ENCODE results near the gene GPR162.

DNA sequence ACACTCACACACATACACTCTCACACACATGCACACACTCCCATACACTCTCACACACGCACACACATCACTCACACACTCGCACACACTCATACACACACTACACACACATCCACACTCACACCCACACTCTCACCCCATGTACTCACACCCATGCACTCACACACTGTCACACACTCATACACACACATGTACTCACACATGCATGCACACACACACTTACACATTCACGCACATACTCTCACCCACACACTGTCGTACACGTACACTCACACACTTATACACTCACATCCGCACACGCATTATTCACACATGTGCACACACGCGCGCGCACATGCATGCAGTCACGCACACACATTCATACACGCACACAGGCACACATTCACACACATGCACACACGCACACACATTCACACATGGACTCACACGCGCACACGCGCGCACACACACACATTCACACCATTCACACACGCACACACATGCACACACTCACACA is 3.9 kb upstream of the GPR162 start:
- TF ChIP-seq, protein P1, sequence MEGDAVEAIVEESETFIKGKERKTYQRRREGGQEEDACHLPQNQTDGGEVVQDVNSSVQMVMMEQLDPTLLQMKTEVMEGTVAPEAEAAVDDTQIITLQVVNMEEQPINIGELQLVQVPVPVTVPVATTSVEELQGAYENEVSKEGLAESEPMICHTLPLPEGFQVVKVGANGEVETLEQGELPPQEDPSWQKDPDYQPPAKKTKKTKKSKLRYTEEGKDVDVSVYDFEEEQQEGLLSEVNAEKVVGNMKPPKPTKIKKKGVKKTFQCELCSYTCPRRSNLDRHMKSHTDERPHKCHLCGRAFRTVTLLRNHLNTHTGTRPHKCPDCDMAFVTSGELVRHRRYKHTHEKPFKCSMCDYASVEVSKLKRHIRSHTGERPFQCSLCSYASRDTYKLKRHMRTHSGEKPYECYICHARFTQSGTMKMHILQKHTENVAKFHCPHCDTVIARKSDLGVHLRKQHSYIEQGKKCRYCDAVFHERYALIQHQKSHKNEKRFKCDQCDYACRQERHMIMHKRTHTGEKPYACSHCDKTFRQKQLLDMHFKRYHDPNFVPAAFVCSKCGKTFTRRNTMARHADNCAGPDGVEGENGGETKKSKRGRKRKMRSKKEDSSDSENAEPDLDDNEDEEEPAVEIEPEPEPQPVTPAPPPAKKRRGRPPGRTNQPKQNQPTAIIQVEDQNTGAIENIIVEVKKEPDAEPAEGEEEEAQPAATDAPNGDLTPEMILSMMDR (IDR thresholded peaks at IDR 0.05; ENCODE audit: low read length), result no peak
- no peak for TF ChIP-seq EZH2 (optimal IDR thresholded peaks at IDR 0.05; ENCODE audit: low read depth, low read length)

Measured in MM.1S (cell line).